Spinal cord (tissue), 10 donors: ENCODE results near the gene DLG4. TPM values are rescaled to one million over a fixed set of nuclear protein-coding genes. Genes with fewer than 3 reads are reported as not detected.
A peak's percentile ranks its signal among the peaks of the same experiment; 100 is the strongest.

Experiments
- DNase-seq, 6 donors: peaks; one replicate each; pipeline versions ENCODE4 v3.0.0 to v3.0.0-alpha.2; 2013 to 2015; ENCODE audit warnings: low spot score in 6 of 6, low read depth in 4 of 6
- H3K27ac ChIP-seq: one replicate; pipeline ENCODE4 v1.5.1; 2013; ENCODE audit warnings: low read depth, low read length, control low read depth
- H3K27me3 ChIP-seq: one replicate; pipeline ENCODE4 v1.6.1; 2013; ENCODE audit warnings: low read length; ENCODE audit not compliant: control insufficient read depth, insufficient read depth
- H3K36me3 ChIP-seq: one replicate; pipeline ENCODE4 v1.6.1; 2013; ENCODE audit warnings: low read length; ENCODE audit not compliant: control insufficient read depth, insufficient read depth
- H3K4me1 ChIP-seq: one replicate; pipeline ENCODE4 v1.6.1; 2013; ENCODE audit warnings: low read length; ENCODE audit not compliant: control insufficient read depth, insufficient read depth
- H3K4me3 ChIP-seq: one replicate; pipeline ENCODE4 v1.5.1; 2013; ENCODE audit warnings: low read depth, low read length, control low read depth
- H3K9me3 ChIP-seq: one replicate; pipeline ENCODE4 v1.6.1; 2013; ENCODE audit warnings: low read length; ENCODE audit not compliant: control insufficient read depth, insufficient read depth
- WGBS: methylation state at CpG from one replicate; pipeline ENCODE4 v1.1.5; 2013; ENCODE audit warnings: missing lambda C conversion rate; ENCODE audit not compliant: insufficient coverage; 5-methylcytosine and 5-hydroxymethylcytosine counted together
- polyA plus RNA-seq, 2 donors: library from polyadenylated mRNA; unstranded; fragments of 120-200 nt; gene quantifications; one replicate each; pipeline ENCODE4 v1.2.1, GENCODE V29; 2013; ENCODE audit not compliant: insufficient read length in 2 of 2
- total RNA-seq, 2 donors: library from RNA; depleted of rRNA in 1 of 2; stranded (reverse); fragments of 120-200 nt in 1 of 2; fragments of >200 nt in 1 of 2; gene quantifications; one replicate each; pipeline versions ENCODE4 v1.2.3 to v1.2.4, GENCODE V29; 2013 to 2014
- donor health status: healthy.

DLG4 gene
- total and polyA plus RNA-seq, 4 donors: 50.6 to 203 (median 138) TPM

DNA sequence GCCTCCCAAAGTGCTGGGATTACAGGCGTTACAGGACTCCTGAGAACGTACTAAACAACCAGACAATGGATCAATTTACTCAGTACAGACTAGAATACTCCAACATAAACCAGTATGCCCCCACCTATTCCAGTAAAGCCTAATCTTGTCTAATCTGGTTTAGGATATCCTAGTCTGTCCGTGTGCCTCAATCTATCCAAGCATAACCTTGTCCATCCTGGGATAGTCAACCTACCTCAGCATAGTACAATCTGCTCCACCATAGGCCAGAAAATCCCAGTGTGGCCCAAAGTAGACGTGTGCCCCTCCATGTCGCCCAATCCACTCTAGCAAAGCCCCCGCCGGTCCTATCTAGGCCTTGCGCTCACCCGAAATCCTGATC lies 14.1 kb upstream of the DLG4 start:
- Histone ChIP-seq H3K36me3 (peaks cover 54% of the 10 kb centered on the region), H3K4me3 (peak overlapping the region; percentile 86), H3K9me3 (no peaks in the 10 kb centered on the region), H3K4me1 (peaks cover 45% of the 10 kb centered on the region), H3K27ac (peak overlapping the region; percentile 93), H3K27me3 (no peaks in the 10 kb centered on the region)
- 0% methylated on average over 9 of the region's 9 CpGs for WGBS
- peak in 1 of 6 donors; percentile 2 for DNase-seq

- H3K36me3 ChIP-seq: peaks cover 70% of the 10 kb centered on the region
- H3K4me1 ChIP-seq: peaks cover 41% of the 10 kb centered on the region
- DNase-seq: no peak
- no peak overlapping the region for H3K4me3 ChIP-seq
- H3K27ac ChIP-seq: no peak overlapping the region
- WGBS: 80% methylated on average over 5 of the region's 5 CpGs
- no peaks in the 10 kb centered on the region for H3K9me3 ChIP-seq
- no peaks in the 10 kb centered on the region for H3K27me3 ChIP-seq
These were observed 12.5 kb upstream of the DLG4 start for GRCh38 chr17:7232114-7232513.

- Histone ChIP-seq H3K4me3 (no peak overlapping the region), H3K36me3 (peaks cover 72% of the 10 kb centered on the region), H3K4me1 (peaks cover 24% of the 10 kb centered on the region), H3K27ac (no peak overlapping the region), H3K9me3 (no peaks in the 10 kb centered on the region), H3K27me3 (no peaks in the 10 kb centered on the region)
- DNase-seq: no peak
- WGBS: 92% methylated on average over 12 of the region's 19 CpGs
These were observed 9.9 kb upstream of the DLG4 start for GRCh38 chr17:7229504-7229903.

DNA sequence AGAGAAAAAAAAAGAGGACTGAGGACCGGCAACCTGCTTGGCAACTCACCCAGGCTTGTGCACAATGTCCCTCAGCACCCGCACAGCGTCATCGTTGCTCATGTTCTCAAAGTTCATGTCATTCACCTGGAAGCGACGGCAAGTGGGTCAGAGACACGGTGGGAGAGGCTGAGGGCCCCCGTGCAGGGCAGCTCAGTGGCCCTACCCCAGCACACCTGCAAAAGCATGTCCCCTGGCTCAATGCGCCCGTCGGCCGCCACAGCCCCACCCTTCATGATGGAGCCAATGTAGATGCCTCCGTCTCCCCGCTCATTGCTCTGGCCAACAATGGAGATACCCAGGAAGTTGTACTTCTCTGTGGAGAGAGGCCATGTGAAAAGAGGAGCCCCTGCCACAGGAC lies 9.3 kb upstream of the DLG4 start:
- Histone ChIP-seq H3K36me3 (peaks cover 78% of the 10 kb centered on the region), H3K4me1 (peaks cover 24% of the 10 kb centered on the region), H3K4me3 (no peak overlapping the region), H3K9me3 (no peaks in the 10 kb centered on the region), H3K27ac (no peak overlapping the region), H3K27me3 (no peaks in the 10 kb centered on the region)
- DNase-seq: no peak
- WGBS: 90% methylated on average over 9 of the region's 14 CpGs

DNA sequence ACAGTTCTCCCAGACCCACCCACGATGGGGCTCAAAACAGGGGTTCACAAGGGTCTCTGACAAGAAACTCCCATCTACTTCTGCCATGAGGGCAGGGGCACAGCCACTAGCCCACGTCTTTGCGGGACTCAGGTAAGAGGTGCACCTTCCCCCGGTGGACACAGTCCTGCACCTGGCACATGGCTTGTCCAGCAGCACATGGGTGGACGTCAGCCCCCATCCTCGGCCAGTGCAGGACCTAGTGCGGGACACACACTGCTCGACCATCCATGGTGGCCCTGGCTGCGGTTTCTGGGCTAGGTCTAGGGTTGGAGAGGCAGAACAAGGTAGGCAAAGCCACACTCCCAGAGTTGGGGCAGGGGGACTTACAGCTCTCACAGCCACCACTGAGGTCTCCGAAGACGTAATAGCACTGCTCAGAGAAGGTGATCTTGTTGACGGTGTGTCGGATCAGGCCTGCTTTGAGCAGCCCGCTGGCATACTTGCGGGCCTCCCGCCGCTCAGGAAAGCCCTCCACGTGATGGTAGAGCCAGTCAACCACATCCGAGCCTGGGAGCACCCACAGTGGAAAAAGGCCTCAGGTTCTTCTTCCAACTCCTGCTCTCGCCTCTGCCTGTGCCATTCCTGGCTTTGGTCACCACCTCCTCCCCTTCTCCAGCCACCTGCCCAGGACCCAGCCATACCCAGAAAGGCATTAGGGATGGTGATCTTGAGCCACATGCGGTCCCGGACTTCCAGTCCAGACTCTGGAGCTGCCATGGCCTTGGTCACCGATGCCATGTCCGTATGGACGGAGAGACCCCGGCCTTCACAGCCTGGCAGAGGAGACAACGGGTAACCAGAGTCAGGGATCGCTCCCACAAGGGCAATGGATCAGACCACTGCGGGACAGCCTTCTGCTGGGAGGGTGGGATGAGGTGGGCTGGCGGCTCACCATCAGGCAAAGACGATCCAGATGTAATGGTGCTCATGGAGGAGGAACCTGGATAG lies 7.4 kb upstream of the DLG4 start:
- peaks cover 94% of the 10 kb centered on the region for H3K36me3 ChIP-seq

GRCh38 chr17:7225711-7226331 lies 6.2 kb upstream of the DLG4 start:
- H3K36me3 ChIP-seq: peaks cover 100% of the 10 kb centered on the region
- H3K27ac ChIP-seq: no peak overlapping the region
- 85% methylated on average over 8 of the region's 21 CpGs for WGBS
- DNase-seq: no peak
- H3K4me1 ChIP-seq: peaks cover 18% of the 10 kb centered on the region
- no peaks in the 10 kb centered on the region for H3K9me3 ChIP-seq
- H3K27me3 ChIP-seq: no peaks in the 10 kb centered on the region
- no peak overlapping the region for H3K4me3 ChIP-seq

More for the DNA sequence above, 7.4 kb upstream of the DLG4 start:
- DNase-seq: no peak
- no peaks in the 10 kb centered on the region for H3K27me3 ChIP-seq
- no peak overlapping the region for H3K27ac ChIP-seq
- no peaks in the 10 kb centered on the region for H3K9me3 ChIP-seq
- peaks cover 14% of the 10 kb centered on the region for H3K4me1 ChIP-seq
- whole genome bisulfite sequencing: 94% methylated on average over 30 of the region's 31 CpGs
- H3K4me3 ChIP-seq: no peak overlapping the region

GRCh38 chr17:7224661-7225111 lies 5.0 kb upstream of the DLG4 start:
- DNase-seq: no peak
- 72% methylated on average over 12 of the region's 15 CpGs for WGBS
- Histone ChIP-seq H3K4me1 (peaks cover 27% of the 10 kb centered on the region), H3K9me3 (no peaks in the 10 kb centered on the region), H3K36me3 (peaks cover 93% of the 10 kb centered on the region), H3K27me3 (no peaks in the 10 kb centered on the region), H3K4me3 (no peak overlapping the region), H3K27ac (no peak overlapping the region)

- Histone ChIP-seq H3K27me3 (no peaks in the 10 kb centered on the region), H3K4me3 (no peak overlapping the region), H3K27ac (no peak overlapping the region), H3K4me1 (peaks cover 33% of the 10 kb centered on the region), H3K9me3 (no peaks in the 10 kb centered on the region), H3K36me3 (peaks cover 87% of the 10 kb centered on the region)
- DNase-seq: no peak
- WGBS: no CpG with 5 or more reads among the region's 10 CpGs
These were observed 4.5 kb upstream of the DLG4 start for GRCh38 chr17:7224110-7224509.

- no peak for DNase-seq
- Histone ChIP-seq H3K4me3 (no peak overlapping the region), H3K27me3 (no peaks in the 10 kb centered on the region), H3K36me3 (peaks cover 80% of the 10 kb centered on the region), H3K9me3 (no peaks in the 10 kb centered on the region), H3K4me1 (peaks cover 40% of the 10 kb centered on the region), H3K27ac (no peak overlapping the region)
- 75% methylated on average over 4 of the region's 4 CpGs for WGBS
These were observed 3.7 kb upstream of the DLG4 start for GRCh38 chr17:7223375-7223774.
